OCI-LY7 (cell line): ENCODE data around the gene F11. TPM values are rescaled to one million over a fixed set of nuclear protein-coding genes. Genes with fewer than 3 reads are reported as not detected.

Experiments
- BruUV-seq: library from RNA; stranded (reverse); fragments of 400-500 nt; replicated peaks from 2 replicates; lab custom pipeline; 2021; lab: Mats Ljungman, UMichigan
- CTCF ChIA-PET: fragments of 300-600 bp; sonication (Branson Sonifier 250); formaldehyde crosslinking; loops from one replicate; lab custom pipeline; 2022; ENCODE audit warnings: antibody characterized with exemption; ENCODE audit not compliant: unreplicated experiment; lab: Charles Lee
- POLR2A ChIA-PET: fragments of 300-600 bp; sonication (Branson Sonifier 250); formaldehyde crosslinking; loops from one replicate; lab custom pipeline; 2022; ENCODE audit warnings: antibody characterized with exemption; lab: Charles Lee
- DNase-seq: peaks from one replicate; pipeline ENCODE4 v3.0.0-alpha.2; 2015; ENCODE audit warnings: low spot score
- H2AFZ ChIP-seq: fragments of 200-600 bp; sonication (generic), shearing (Covaris generic); 2 replicates; pipeline ENCODE4 v1.6.1; 2014; ENCODE audit warnings: mild to moderate bottlenecking, antibody characterized with exemption, low read length, moderate library complexity
- H3K27ac ChIP-seq: fragments of 200-600 bp; sonication (generic); 2 replicates; pipeline ENCODE4 v1.5.1; 2014; ENCODE audit warnings: mixed run types, low read depth, mild to moderate bottlenecking, moderate library complexity, low read length, inconsistent platforms; ENCODE audit not compliant: poor library complexity, severe bottlenecking
- H3K36me3 ChIP-seq: fragments of 200-600 bp; sonication (generic); 2 replicates; pipeline ENCODE4 v1.6.1; 2014; ENCODE audit warnings: mild to moderate bottlenecking, antibody characterized with exemption, low read length, moderate library complexity, mixed read lengths; ENCODE audit not compliant: insufficient read depth
- H3K4me1 ChIP-seq: fragments of 200-600 bp; sonication (generic); 2 replicates; pipeline ENCODE4 v1.5.1; 2014; ENCODE audit warnings: mild to moderate bottlenecking, low read length; ENCODE audit not compliant: insufficient read depth, poor library complexity, severe bottlenecking
- H3K4me2 ChIP-seq: fragments of 200-600 bp; sonication (generic); 2 replicates; pipeline ENCODE4 v1.6.1; 2014; ENCODE audit warnings: mild to moderate bottlenecking, low read length
- H3K4me3 ChIP-seq: fragments of 200-600 bp; sonication (generic); 2 replicates; pipeline ENCODE4 v1.5.1; 2014; ENCODE audit warnings: mild to moderate bottlenecking, low read depth, low read length; ENCODE audit not compliant: poor library complexity, severe bottlenecking
- H3K79me2 ChIP-seq: fragments of 200-600 bp; sonication (generic); 2 replicates; pipeline ENCODE4 v1.6.1; 2016; ENCODE audit warnings: low read depth, mild to moderate bottlenecking, low read length, moderate library complexity, mixed read lengths; ENCODE audit not compliant: insufficient read depth
- H3K9me2 ChIP-seq: fragments of 200-600 bp; sonication (generic); 2 replicates; pipeline ENCODE4 v1.6.1; 2016; ENCODE audit warnings: mild to moderate bottlenecking, low read length, mixed read lengths; ENCODE audit not compliant: insufficient read depth
- H3K9me3 ChIP-seq: fragments of 200-600 bp; sonication (generic); 2 replicates; pipeline ENCODE4 v1.6.1; 2014; ENCODE audit warnings: mild to moderate bottlenecking, mixed run types, low read length, mixed read lengths
- H4K20me1 ChIP-seq: fragments of 200-600 bp; sonication (generic); 2 replicates; pipeline ENCODE4 v1.6.1; 2014; ENCODE audit warnings: mild to moderate bottlenecking, antibody characterized with exemption, low read length, moderate library complexity, mixed read lengths; ENCODE audit not compliant: insufficient read depth
- CTCF ChIP-seq: fragments of 200-600 bp; sonication (generic); conservative IDR thresholded peaks from 2 replicates; pipeline ENCODE4 v1.5.1; 2014; ENCODE audit warnings: mild to moderate bottlenecking, antibody characterized with exemption, low read length, moderate library complexity, mixed read lengths
- EZH2phosphoT487 ChIP-seq: fragments of 200-600 bp; sonication (generic); IDR thresholded peaks from 2 replicates; pipeline ENCODE4 v1.6.1; 2018; ENCODE audit warnings: low read depth, borderline replicate concordance, mild to moderate bottlenecking, mixed run types, antibody characterized with exemption, low read length, moderate library complexity, mixed read lengths
- intact Hi-C: fragments of 100-400 bp; cut with micrococcal nuclease; formaldehyde crosslinking; loops from one replicate; pipeline ENCODE4 v1.10.0; 2022; ENCODE audit not compliant: unreplicated experiment
- total RNA-seq, 2 experiments: library from RNA; depleted of rRNA in 1 of 2; stranded (reverse); fragments of >200 nt in 1 of 2; shearing (Covaris generic) in 1 of 2; gene quantifications; 2 replicates each; pipeline ENCODE4 v1.2.3, GENCODE V29; 2014 to 2022

F11 gene
- total RNA-seq, 2 experiments from 2014 or later: not detected

- TF ChIP-seq CTCF (no peak), EZH2phosphoT487 (no peak)
- CTCF ChIA-PET: no interaction called here
- Histone ChIP-seq H3K4me2 (no peak overlapping the region), H3K27ac (no peak overlapping the region), H3K36me3 (no peaks in the 10 kb centered on the region), H3K79me2 (no peaks in the 10 kb centered on the region), H3K9me3 (no peaks in the 10 kb centered on the region), H2AFZ (no peak overlapping the region), H3K9me2 (no peaks in the 10 kb centered on the region), H3K4me3 (no peak overlapping the region), H3K4me1 (peaks cover 8% of the 10 kb centered on the region), H4K20me1 (no peaks in the 10 kb centered on the region)
- intact Hi-C loops: no loop called here
- POLR2A ChIA-PET: no interaction called here
- BruUV-seq: no TSS peak
- no peak for DNase-seq
Measured at GRCh38 chr4:186266729-186267456, 904 bp downstream of the F11 start.

- ChIA-PET POLR2A (no interaction called here), CTCF (no interaction called here)
- Histone ChIP-seq H3K4me2 (no peak overlapping the region), H2AFZ (no peak overlapping the region), H4K20me1 (no peaks in the 10 kb centered on the region), H3K79me2 (no peaks in the 10 kb centered on the region), H3K9me3 (no peaks in the 10 kb centered on the region), H3K36me3 (no peaks in the 10 kb centered on the region), H3K27ac (no peak overlapping the region), H3K4me1 (no peaks in the 10 kb centered on the region), H3K9me2 (no peaks in the 10 kb centered on the region), H3K4me3 (no peak overlapping the region)
- BruUV-seq: no TSS peak
- intact Hi-C loops: no loop called here
- no peak for DNase-seq
- TF ChIP-seq CTCF: no peak
- TF ChIP-seq EZH2phosphoT487: no peak
Measured at GRCh38 chr4:186271081-186271678, 5.2 kb downstream of the F11 start.
